Measurements from ENCODE around the gene OIT3.

DNA sequence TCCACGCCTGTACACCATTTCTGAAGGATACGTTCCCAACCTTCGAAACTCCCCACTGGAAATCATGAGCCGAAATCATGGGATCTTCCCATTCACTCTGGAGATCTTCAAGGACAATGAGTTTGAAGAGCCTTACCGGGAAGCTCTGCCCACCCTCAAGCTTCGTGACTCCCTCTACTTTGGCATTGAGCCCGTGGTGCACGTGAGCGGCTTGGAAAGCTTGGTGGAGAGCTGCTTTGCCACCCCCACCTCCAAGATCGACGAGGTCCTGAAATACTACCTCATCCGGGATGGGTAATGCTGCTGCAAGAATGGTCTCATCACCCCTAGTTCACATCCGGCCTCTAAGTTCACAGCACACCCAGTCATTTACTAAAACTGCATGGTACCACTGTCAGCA lies 30.8 kb downstream of the OIT3 start:
- TF ChIP-seq EZH2 (IDR thresholded peaks at IDR 0.05; ENCODE audit: insufficient read depth, poor library complexity, severe bottlenecking) = no peak
- no peak for TF ChIP-seq EZH2phosphoT487 (IDR thresholded peaks at IDR 0.05; ENCODE audit: insufficient read depth, low read depth)
